Activated CD8-positive, alpha-beta T cell treated with anti-CD3 and anti-CD28 coated beads for 36 hours (primary cell): ENCODE results near the gene ITPR3. TPM values are rescaled to one million over a fixed set of nuclear protein-coding genes. Genes with fewer than 3 reads are reported as not detected.

Experiments
- ATAC-seq: fragments of 200-7000 bp; cut with Tn5 transposase; one replicate; pipeline ENCODE4 v1.10.0; 2021; ENCODE audit warnings: mild to moderate bottlenecking, moderate library complexity
- CTCF ChIA-PET: fragments of 350-600 bp; sonication (Branson Sonifier 250); formaldehyde crosslinking; loops from one replicate; lab custom pipeline; 2021; ENCODE audit warnings: antibody characterized with exemption; lab: Charles Lee
- POLR2A ChIA-PET: fragments of 350-600 bp; sonication (Branson Sonifier 250); formaldehyde crosslinking; loops from one replicate; lab custom pipeline; 2021; ENCODE audit warnings: antibody characterized with exemption; lab: Charles Lee
- DNase-seq: peaks from one replicate; pipeline ENCODE4 v3.0.0-alpha.2; 2020
- H3K27ac Mint-ChIP-seq: one replicate; pipeline ENCODE4 v1.8.0; 2021; ENCODE audit warnings: mild to moderate bottlenecking, mixed read lengths
- H3K27me3 Mint-ChIP-seq: one replicate; pipeline ENCODE4 v1.8.0; 2021; ENCODE audit warnings: mixed read lengths
- H3K36me3 Mint-ChIP-seq: one replicate; pipeline ENCODE4 v1.8.0; 2021; ENCODE audit warnings: low read depth, mixed read lengths
- H3K4me1 Mint-ChIP-seq: one replicate; pipeline ENCODE4 v1.8.0; 2021; ENCODE audit warnings: low read depth, mixed read lengths
- H3K4me3 Mint-ChIP-seq: one replicate; pipeline ENCODE4 v1.8.0; 2021; ENCODE audit warnings: mild to moderate bottlenecking, moderate library complexity, mixed read lengths
- H3K9me3 Mint-ChIP-seq: one replicate; pipeline ENCODE4 v1.8.0; 2021; ENCODE audit warnings: mixed read lengths
- CTCF ChIP-seq: fragments of 200-600 bp; IDR thresholded peaks from one replicate; pipeline ENCODE4 v1.8.0; 2022; ENCODE audit warnings: antibody characterized with exemption, mild to moderate bottlenecking
- intact Hi-C: fragments of 100-400 bp; cut with micrococcal nuclease; formaldehyde crosslinking; loops from one replicate; pipeline ENCODE4 v1.10.0; 2022
- total RNA-seq, 2 experiments: library from RNA; stranded (reverse); gene quantifications; one replicate each; pipeline ENCODE4 v1.2.3, GENCODE V29; 2021

ITPR3 gene
- total RNA-seq, 2 experiments from 2014 or later = 36.6 to 38.0 TPM

GRCh38 chr6:33678233-33678931, 57.3 kb downstream of the ITPR3 start:
- no peak for TF ChIP-seq CTCF
- intact Hi-C loops = no loop called here
- DNase-seq (no peak), ATAC-seq (no peak)
- Mint-ChIP-seq H3K4me3 (no peak overlapping the region), H3K4me1 (peaks cover 11% of the 10 kb centered on the region), H3K27ac (no peak overlapping the region), H3K27me3 (no peaks in the 10 kb centered on the region), H3K36me3 (peaks cover 59% of the 10 kb centered on the region), H3K9me3 (no peaks in the 10 kb centered on the region)
- POLR2A ChIA-PET = no interaction called here
- CTCF ChIA-PET = no interaction called here

GRCh38 chr6:33678932-33679490, 57.9 kb downstream of the ITPR3 start:
- CTCF ChIA-PET = no interaction called here
- peaks cover 62% of the 10 kb centered on the region for H3K36me3 Mint-ChIP-seq
- no peak overlapping the region for H3K4me3 Mint-ChIP-seq
- intact Hi-C loops = no loop called here
- no peaks in the 10 kb centered on the region for H3K27me3 Mint-ChIP-seq
- H3K4me1 Mint-ChIP-seq = peaks cover 17% of the 10 kb centered on the region
- TF ChIP-seq CTCF = no peak
- no peak overlapping the region for H3K27ac Mint-ChIP-seq
- no peaks in the 10 kb centered on the region for H3K9me3 Mint-ChIP-seq
- DNase-seq = no peak
- ATAC-seq = no peak
- POLR2A ChIA-PET = no interaction called here

GRCh38 chr6:33679761-33680160, 58.6 kb downstream of the ITPR3 start:
- no peak for TF ChIP-seq CTCF
- ATAC-seq (no peak), DNase-seq (no peak)
- CTCF ChIA-PET = no interaction called here
- Mint-ChIP-seq H3K27me3 (no peaks in the 10 kb centered on the region), H3K9me3 (no peaks in the 10 kb centered on the region), H3K36me3 (peaks cover 62% of the 10 kb centered on the region), H3K4me3 (no peak overlapping the region), H3K27ac (no peak overlapping the region), H3K4me1 (peaks cover 17% of the 10 kb centered on the region)
- intact Hi-C loops = no loop called here
- POLR2A ChIA-PET = no interaction called here

GRCh38 chr6:33682341-33682740, 61.2 kb downstream of the ITPR3 start:
- TF ChIP-seq CTCF = no peak
- ChIA-PET POLR2A (interaction anchor here (1.3 to 2.4 kb wide), 4 partner anchors 11 to 61 kb away, joined by 3 to 21 read pairs (median 4); partner anchors contain the start of genes ITPR3 and UQCC2), CTCF (interaction anchor here (0.7 to 1.3 kb wide), 2 partner anchors 20 to 104 kb away, joined by 3 read pairs; no protein-coding TSS in a partner anchor)
- no peaks in the 10 kb centered on the region for H3K27me3 Mint-ChIP-seq
- no peaks in the 10 kb centered on the region for H3K9me3 Mint-ChIP-seq
- intact Hi-C loops = no loop called here
- H3K36me3 Mint-ChIP-seq = peaks cover 64% of the 10 kb centered on the region
- H3K4me3 Mint-ChIP-seq = no peak overlapping the region
- peaks cover 17% of the 10 kb centered on the region for H3K4me1 Mint-ChIP-seq
- H3K27ac Mint-ChIP-seq = peak overlapping the region; percentile 83
- no peak for DNase-seq
- ATAC-seq = no peak

- no peaks in the 10 kb centered on the region for H3K27me3 Mint-ChIP-seq
- DNase-seq = peak; percentile 82
- ChIA-PET POLR2A (interaction anchor here (1.0 to 2.4 kb wide), 4 partner anchors 10 to 28 kb away, joined by 3 to 21 read pairs (median 4); no protein-coding TSS in a partner anchor), CTCF (interaction anchor here (0.7 to 1.9 kb wide), 6 partner anchors 11 to 105 kb away, joined by 3 to 7 read pairs (median 5); partner anchors contain the start of gene UQCC2)
- H3K36me3 Mint-ChIP-seq = peaks cover 59% of the 10 kb centered on the region
- H3K27ac Mint-ChIP-seq = peak overlapping the region; percentile 83
- H3K9me3 Mint-ChIP-seq = no peaks in the 10 kb centered on the region
- peaks cover 17% of the 10 kb centered on the region for H3K4me1 Mint-ChIP-seq
- intact Hi-C loops = no loop called here
- peak; percentile 91 for ATAC-seq
- no peak for TF ChIP-seq CTCF
- no peak overlapping the region for H3K4me3 Mint-ChIP-seq
Measured at GRCh38 chr6:33683051-33683571, 62.0 kb downstream of the ITPR3 start.
